ENCODE results near the gene TMEM255B. TPM values are rescaled to one million over a fixed set of nuclear protein-coding genes. Genes with fewer than 3 reads are reported as not detected.

The TMEM255B gene
- total and polyA plus RNA-seq, 7 experiments from 2014 or later: 0.08 to 3.3 (median 1.3) TPM; not detected in 1

DNA sequence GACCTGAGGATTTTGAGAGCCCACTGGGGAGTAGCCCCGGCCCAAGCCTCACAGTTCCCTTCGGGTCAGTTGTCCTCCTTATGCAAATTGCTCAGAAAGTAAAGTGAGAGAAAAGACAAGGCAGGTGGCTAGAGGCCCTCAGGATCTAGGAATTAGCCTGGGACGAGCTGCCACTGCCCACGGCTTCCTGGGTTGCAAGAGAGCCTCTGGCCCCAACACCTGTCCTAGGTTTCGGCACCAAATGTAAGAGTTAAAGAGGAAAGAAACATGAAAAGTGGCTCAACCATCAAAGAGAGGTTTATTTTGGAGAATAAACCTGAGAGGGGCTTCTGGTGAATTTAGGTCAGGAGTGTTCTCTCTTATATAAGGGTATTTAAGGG lies 25.6 kb downstream of the TMEM255B start:
- Histone ChIP-seq H3K4me1 (ENCODE audit: control insufficient read depth in 2 of 2, insufficient read depth in 2 of 2, low read length in 2 of 2) (no peaks in the 10 kb centered on the region), H3K36me3 (ENCODE audit: control insufficient read depth in 2 of 3, insufficient read depth in 3 of 3, low read length in 3 of 3) (no peaks in the 10 kb centered on the region), H3K27ac (ENCODE audit: low read depth, low read length) (no peak overlapping the region), H3K9me3 (ENCODE audit: control insufficient read depth in 2 of 3, low read length in 3 of 3) (no peaks in the 10 kb centered on the region), H3K27me3 (ENCODE audit: control insufficient read depth in 2 of 2, insufficient read depth in 2 of 2, low read length in 2 of 2) (no peaks in the 10 kb centered on the region), H3K4me3 (ENCODE audit: low read length) (no peak overlapping the region)
- Mint-ChIP-seq H3K4me3 (peak overlapping the region in 1 of 10 donors; percentile 30), H3K9me3 (peaks cover 0 to 2% (median 0%) of the 10 kb centered on the region in 11 donors), H3K27ac (no peak overlapping the region), H3K27me3 (peaks cover 7 to 17% (median 8%) of the 10 kb centered on the region in 5 donors), H3K4me1 (no peaks in the 10 kb centered on the region), H3K36me3 (no peaks in the 10 kb centered on the region)
- ATAC-seq: no peak
- DNase-seq: no peak
- ChIA-PET POLR2A (no interaction called here), CTCF (no interaction called here)
- intact Hi-C loops (cut with micrococcal nuclease): no loop called here

DNA sequence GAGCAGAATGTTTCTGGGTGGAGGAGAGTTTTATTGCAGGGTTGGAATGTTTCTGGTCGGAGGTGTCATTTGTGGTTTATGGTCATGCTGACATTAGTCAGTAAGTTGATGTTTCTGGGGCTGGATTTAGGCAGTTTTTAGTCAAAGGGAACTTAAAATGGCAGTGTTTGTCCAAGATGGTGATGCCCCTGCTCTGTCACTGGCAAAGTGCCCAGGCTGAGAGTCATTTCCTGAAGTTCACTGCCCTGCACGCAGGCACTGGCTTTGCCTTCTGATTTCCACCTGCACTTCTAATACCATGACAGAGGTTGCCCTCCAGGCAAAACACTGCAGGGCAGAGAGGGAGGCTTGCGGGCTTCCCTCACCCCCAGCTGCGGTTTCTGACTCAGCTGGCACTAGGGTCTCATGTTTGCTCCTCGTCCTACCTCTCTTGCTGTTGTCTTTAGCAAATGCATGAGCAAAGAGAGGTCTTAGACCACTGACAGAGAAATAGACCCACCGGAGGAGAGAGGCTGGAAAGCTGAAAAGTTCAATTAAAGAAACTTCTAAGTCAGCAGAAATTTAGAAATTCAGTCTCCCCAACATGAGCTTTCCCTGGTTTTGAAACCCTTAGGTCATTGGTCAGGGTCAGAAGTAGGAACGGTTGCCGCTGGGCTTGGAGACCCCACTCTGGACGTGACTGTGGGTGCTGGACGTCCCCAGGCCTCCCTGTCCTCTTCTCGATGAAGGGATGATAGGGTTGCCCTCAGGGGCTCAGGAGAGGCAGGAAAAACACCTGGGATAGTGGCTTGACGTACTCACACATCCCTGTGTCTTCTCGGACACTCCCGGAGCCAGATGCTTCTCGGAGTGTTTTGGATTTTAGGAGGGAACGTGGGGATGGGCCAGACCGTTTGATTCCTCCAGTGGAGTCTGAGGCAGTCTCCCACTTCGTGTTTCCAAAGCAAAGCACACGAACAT lies 26.3 kb downstream of the TMEM255B start:
- Histone ChIP-seq H3K4me1 (ENCODE audit: control insufficient read depth in 2 of 2, insufficient read depth in 2 of 2, low read length in 2 of 2) (no peaks in the 10 kb centered on the region), H3K27me3 (ENCODE audit: control insufficient read depth in 2 of 2, insufficient read depth in 2 of 2, low read length in 2 of 2) (no peaks in the 10 kb centered on the region), H3K9me3 (ENCODE audit: control insufficient read depth in 2 of 3, low read length in 3 of 3) (no peaks in the 10 kb centered on the region), H3K36me3 (ENCODE audit: control insufficient read depth in 2 of 3, insufficient read depth in 3 of 3, low read length in 3 of 3) (no peaks in the 10 kb centered on the region), H3K4me3 (ENCODE audit: low read length) (no peak overlapping the region), H3K27ac (ENCODE audit: low read depth, low read length) (no peak overlapping the region)
- ChIA-PET POLR2A (no interaction called here), CTCF (no interaction called here)
- no peak for ATAC-seq
- no peak overlapping the region for H3K27ac Mint-ChIP-seq
- peaks cover 7 to 16% (median 8%) of the 10 kb centered on the region in 5 donors for H3K27me3 Mint-ChIP-seq
- H3K36me3 Mint-ChIP-seq: no peaks in the 10 kb centered on the region
- intact Hi-C loops (cut with micrococcal nuclease): no loop called here
- no peaks in the 10 kb centered on the region for H3K4me1 Mint-ChIP-seq
- H3K9me3 Mint-ChIP-seq: peaks cover 0 to 2% (median 0%) of the 10 kb centered on the region in 11 donors
- H3K4me3 Mint-ChIP-seq: no peak overlapping the region
- DNase-seq: no peak

DNA sequence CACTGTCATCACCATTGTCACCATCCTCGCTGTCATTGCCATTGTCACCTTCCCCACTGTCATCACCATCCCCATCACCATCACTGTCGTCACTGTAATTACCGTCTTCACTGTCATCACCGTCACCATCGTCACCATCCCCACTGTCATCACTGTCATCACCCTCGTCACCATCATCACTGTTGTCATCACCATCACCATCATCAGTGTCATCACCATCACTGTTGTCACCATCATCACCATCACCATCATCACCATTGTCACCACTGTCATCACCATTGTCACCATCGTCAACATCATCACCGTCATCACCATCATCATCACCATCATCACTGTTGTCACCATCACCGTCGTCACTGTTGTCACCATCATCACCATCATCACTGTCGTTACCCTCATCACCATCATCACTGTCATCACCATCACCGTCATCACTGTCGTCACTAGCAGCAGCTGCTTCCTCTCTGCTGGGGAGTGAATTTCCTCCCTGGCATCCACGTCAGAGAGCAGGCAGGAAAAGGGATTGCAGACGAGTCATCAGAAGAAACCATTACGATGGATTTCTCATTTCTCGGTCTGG lies 27.3 kb downstream of the TMEM255B start:
- DNase-seq (peak in 4 of 9 donors; percentile 19 to 30 (median 26)), ATAC-seq (peak; percentile 36)
- Histone ChIP-seq H3K36me3 (ENCODE audit: control insufficient read depth in 2 of 3, insufficient read depth in 3 of 3, low read length in 3 of 3) (no peaks in the 10 kb centered on the region), H3K4me1 (ENCODE audit: control insufficient read depth in 2 of 2, insufficient read depth in 2 of 2, low read length in 2 of 2) (no peaks in the 10 kb centered on the region), H3K27ac (ENCODE audit: low read depth, low read length) (no peak overlapping the region), H3K27me3 (ENCODE audit: control insufficient read depth in 2 of 2, insufficient read depth in 2 of 2, low read length in 2 of 2) (no peaks in the 10 kb centered on the region), H3K9me3 (ENCODE audit: control insufficient read depth in 2 of 3, low read length in 3 of 3) (no peaks in the 10 kb centered on the region), H3K4me3 (ENCODE audit: low read length) (no peak overlapping the region)
- Mint-ChIP-seq H3K36me3 (no peaks in the 10 kb centered on the region), H3K4me1 (no peaks in the 10 kb centered on the region), H3K9me3 (peaks cover 0 to 2% (median 0%) of the 10 kb centered on the region in 11 donors), H3K27ac (no peak overlapping the region), H3K27me3 (peaks cover 7 to 16% (median 8%) of the 10 kb centered on the region in 5 donors), H3K4me3 (no peak overlapping the region)
- ChIA-PET POLR2A (no interaction called here), CTCF (interaction anchor here (0.7 kb wide), 1 partner anchor 12 kb away, joined by 3 read pairs; no protein-coding TSS in a partner anchor)
- intact Hi-C loops (cut with micrococcal nuclease): no loop called here

DNA sequence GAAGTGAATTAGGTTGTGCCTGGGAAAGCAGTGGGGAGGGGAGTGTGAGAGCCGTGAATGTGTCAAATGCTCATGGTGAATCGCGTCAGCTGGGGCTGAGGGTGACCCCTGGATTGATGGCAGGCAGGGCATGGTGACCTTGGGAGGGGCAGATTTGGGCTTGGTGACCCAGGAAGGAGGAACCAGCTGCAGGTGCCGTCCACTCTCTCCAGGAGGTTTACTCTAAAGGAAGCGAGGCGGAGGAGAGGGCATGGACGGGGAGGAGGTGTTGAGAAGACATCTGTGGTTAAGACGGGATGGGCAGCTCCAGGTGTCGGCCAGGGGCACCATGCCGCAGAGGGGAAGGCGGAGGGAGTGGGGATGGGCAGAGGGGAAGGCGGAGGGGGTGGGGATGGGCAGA lies 28.7 kb downstream of the TMEM255B start:
- Mint-ChIP-seq H3K36me3 (no peaks in the 10 kb centered on the region), H3K4me1 (no peaks in the 10 kb centered on the region), H3K27me3 (peaks cover 7 to 16% (median 8%) of the 10 kb centered on the region in 5 donors), H3K27ac (no peak overlapping the region), H3K4me3 (no peak overlapping the region), H3K9me3 (peaks cover 0 to 2% (median 0%) of the 10 kb centered on the region in 11 donors)
- no peaks in the 10 kb centered on the region for H3K36me3 ChIP-seq (ENCODE audit: control insufficient read depth in 2 of 3, insufficient read depth in 3 of 3, low read length in 3 of 3)
- ATAC-seq: no peak
- ChIA-PET POLR2A (no interaction called here), CTCF (no interaction called here)
- H3K27me3 ChIP-seq (ENCODE audit: control insufficient read depth in 2 of 2, insufficient read depth in 2 of 2, low read length in 2 of 2): no peaks in the 10 kb centered on the region
- H3K4me1 ChIP-seq (ENCODE audit: control insufficient read depth in 2 of 2, insufficient read depth in 2 of 2, low read length in 2 of 2): no peaks in the 10 kb centered on the region
- no peaks in the 10 kb centered on the region for H3K9me3 ChIP-seq (ENCODE audit: control insufficient read depth in 2 of 3, low read length in 3 of 3)
- intact Hi-C loops (cut with micrococcal nuclease): no loop called here
- H3K4me3 ChIP-seq (ENCODE audit: low read length): no peak overlapping the region
- no peak for DNase-seq
- H3K27ac ChIP-seq (ENCODE audit: low read depth, low read length): no peak overlapping the region

- Histone ChIP-seq H3K4me3 (ENCODE audit: low read length) (no peak overlapping the region), H3K4me1 (ENCODE audit: control insufficient read depth in 2 of 2, insufficient read depth in 2 of 2, low read length in 2 of 2) (no peaks in the 10 kb centered on the region), H3K9me3 (ENCODE audit: control insufficient read depth in 2 of 3, low read length in 3 of 3) (no peaks in the 10 kb centered on the region), H3K36me3 (ENCODE audit: control insufficient read depth in 2 of 3, insufficient read depth in 3 of 3, low read length in 3 of 3) (no peaks in the 10 kb centered on the region), H3K27me3 (ENCODE audit: control insufficient read depth in 2 of 2, insufficient read depth in 2 of 2, low read length in 2 of 2) (no peaks in the 10 kb centered on the region), H3K27ac (ENCODE audit: low read depth, low read length) (no peak overlapping the region)
- DNase-seq: no peak
- CTCF ChIA-PET: no interaction called here
- no peak overlapping the region for H3K4me3 Mint-ChIP-seq
- peaks cover 5 to 11% (median 8%) of the 10 kb centered on the region in 5 donors for H3K27me3 Mint-ChIP-seq
- intact Hi-C loops (cut with micrococcal nuclease): no loop called here
- H3K27ac Mint-ChIP-seq: no peak overlapping the region
- ATAC-seq: no peak
- POLR2A ChIA-PET: no interaction called here
- H3K4me1 Mint-ChIP-seq: no peaks in the 10 kb centered on the region
- peaks cover 0 to 2% (median 0%) of the 10 kb centered on the region in 11 donors for H3K9me3 Mint-ChIP-seq
- H3K36me3 Mint-ChIP-seq: no peaks in the 10 kb centered on the region
Observed at GRCh38 chr13:113788413-113789135, 29.5 kb downstream of the TMEM255B start.

GRCh38 chr13:113789167-113789566 lies 30.1 kb downstream of the TMEM255B start:
- Histone ChIP-seq H3K36me3 (ENCODE audit: control insufficient read depth in 2 of 3, insufficient read depth in 3 of 3, low read length in 3 of 3) (no peaks in the 10 kb centered on the region), H3K9me3 (ENCODE audit: control insufficient read depth in 2 of 3, low read length in 3 of 3) (no peaks in the 10 kb centered on the region), H3K27ac (ENCODE audit: low read depth, low read length) (no peak overlapping the region), H3K4me3 (ENCODE audit: low read length) (no peak overlapping the region), H3K27me3 (ENCODE audit: control insufficient read depth in 2 of 2, insufficient read depth in 2 of 2, low read length in 2 of 2) (no peaks in the 10 kb centered on the region), H3K4me1 (ENCODE audit: control insufficient read depth in 2 of 2, insufficient read depth in 2 of 2, low read length in 2 of 2) (no peaks in the 10 kb centered on the region)
- Mint-ChIP-seq H3K27ac (no peak overlapping the region), H3K9me3 (peaks cover 0 to 2% (median 0%) of the 10 kb centered on the region in 11 donors), H3K4me3 (no peak overlapping the region), H3K27me3 (peaks cover 0 to 11% (median 7%) of the 10 kb centered on the region in 5 donors), H3K4me1 (no peaks in the 10 kb centered on the region), H3K36me3 (no peaks in the 10 kb centered on the region)
- intact Hi-C loops (cut with micrococcal nuclease): no loop called here
- ChIA-PET POLR2A (no interaction called here), CTCF (no interaction called here)
- ATAC-seq (no peak), DNase-seq (no peak)
